Activated CD4-positive, alpha-beta T cell treated with anti-CD3 and anti-CD28 coated beads, Interleukin-2, amount 50 U/mL, for 24 hours (primary cell): ENCODE data around the gene IL7R.
"Not testable (repeated sequence)": the region's sequence is repeated elsewhere in the genome, so short reads cannot be mapped to it uniquely, and the experiment has no call there.

Experiments
- DNase-seq, 2 donors: peaks; one replicate each; pipeline ENCODE4 v3.0.0-alpha.2; 2020; ENCODE audit warnings: low read depth in 1 of 2, low spot score in 1 of 2

Gene IL7R

DNA sequence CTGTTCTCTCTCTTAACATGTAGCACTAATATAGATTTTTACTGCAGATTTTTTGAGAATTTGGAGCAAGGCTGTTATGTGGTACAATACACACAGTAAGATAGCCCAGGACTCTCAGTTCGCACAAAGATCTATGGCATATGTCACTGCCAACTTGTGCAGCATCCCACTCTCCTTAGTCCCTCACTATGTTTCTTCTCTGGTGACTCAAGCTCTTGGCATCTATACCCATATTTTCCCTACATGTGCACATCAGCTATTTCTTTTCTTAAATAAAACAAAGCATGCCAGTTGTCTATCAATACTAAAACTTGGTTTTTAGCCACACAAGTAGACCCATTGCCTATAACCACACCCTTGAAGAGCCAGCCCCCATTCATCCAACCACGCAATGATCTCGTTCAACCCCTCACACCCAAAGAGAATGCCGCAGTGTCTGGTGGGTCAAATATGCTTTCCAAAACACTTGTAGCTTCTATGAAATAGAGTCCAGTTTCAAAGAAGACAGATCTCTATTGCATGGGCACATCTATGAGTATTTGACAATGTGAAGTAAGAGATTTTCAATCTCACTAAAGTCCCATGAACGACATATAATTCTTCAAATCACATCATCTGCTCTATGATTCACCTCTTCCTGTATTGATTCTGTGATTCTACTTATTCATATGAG, 18.2 kb upstream of the IL7R start:
- no peak for DNase-seq

DNA sequence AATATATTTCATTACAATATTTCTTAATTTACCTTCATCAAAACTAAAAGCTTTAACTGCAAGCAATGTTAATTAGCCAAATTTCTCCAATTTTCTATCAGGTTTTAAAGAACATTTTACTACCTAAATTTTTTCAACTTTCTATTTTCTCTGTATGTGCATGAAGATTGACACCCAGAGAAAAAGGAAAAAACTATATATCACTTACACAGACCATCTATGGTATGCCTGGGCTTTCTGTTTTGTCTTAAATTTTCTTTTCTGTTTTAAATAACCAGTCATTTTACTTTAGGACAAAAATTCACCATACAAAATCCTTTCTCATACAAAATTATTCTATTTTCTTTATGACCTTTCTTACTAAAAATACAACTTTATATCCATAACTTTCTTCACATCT, 13.8 kb upstream of the IL7R start:
- DNase-seq, result no peak

DNA sequence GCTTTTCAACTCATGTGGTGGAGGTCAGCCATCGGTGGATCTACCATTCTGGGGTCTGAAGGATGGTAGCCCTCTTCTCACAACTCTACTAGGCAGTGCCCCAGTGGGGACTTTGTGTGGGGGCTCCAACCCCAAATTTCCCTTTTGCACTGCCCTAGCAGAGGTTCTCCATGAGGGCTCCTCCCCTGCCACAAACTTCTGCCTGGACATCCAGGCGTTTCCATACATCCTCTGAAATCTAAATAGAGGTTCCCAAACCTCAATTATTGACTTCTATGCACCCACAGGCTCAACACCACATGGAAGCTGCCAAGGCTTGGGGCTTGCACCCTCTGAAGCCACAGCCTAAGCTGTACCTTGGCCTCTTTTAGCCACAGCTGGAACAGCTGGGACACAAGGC, 11.2 kb upstream of the IL7R start:
- not testable (repeated sequence) for DNase-seq

DNA sequence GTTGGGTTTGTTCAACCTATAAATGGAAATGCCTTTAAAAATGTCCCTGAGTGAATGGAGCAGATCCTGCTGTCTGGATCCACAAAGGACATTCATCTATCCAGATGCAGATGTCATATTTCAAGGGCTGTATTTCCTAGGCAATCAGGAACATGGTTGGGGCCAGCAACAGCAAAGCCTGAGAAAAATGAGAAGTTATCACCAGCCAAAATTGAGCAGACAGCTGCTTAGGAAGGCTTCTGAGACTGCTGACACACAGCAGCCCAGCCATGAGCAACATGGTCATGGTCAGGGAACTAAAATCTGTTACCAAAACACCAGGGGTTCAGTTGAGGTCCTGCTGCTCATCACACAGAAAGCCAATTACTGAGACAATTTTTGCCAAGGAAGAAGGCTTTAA, 9.2 kb upstream of the IL7R start:
- DNase-seq, result no peak

GRCh38 chr5:35847961-35848360, 8.7 kb upstream of the IL7R start:
- no peak for DNase-seq

DNA sequence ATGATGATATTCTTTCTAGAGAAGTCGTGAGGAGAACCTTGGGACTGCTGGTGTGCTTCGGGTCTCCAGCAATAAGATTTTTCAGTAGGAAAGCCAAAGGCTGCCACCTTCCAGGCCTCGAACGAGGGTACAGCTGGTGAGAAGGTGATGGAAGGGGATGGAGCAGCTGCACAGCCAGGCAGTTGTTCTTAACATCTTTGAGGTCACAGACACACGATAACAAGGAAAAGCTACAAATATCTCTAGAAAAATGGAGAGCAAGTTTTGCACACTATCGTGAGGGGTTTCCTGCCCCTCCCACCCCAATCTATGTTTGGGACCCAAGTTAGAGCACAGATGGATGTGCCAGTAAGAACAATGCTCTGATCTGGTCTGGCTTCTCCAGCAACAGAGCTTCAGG, 6.8 kb upstream of the IL7R start:
- no peak for DNase-seq

- DNase-seq, result no peak
These were observed 5.6 kb upstream of the IL7R start for GRCh38 chr5:35850967-35851680.

DNA sequence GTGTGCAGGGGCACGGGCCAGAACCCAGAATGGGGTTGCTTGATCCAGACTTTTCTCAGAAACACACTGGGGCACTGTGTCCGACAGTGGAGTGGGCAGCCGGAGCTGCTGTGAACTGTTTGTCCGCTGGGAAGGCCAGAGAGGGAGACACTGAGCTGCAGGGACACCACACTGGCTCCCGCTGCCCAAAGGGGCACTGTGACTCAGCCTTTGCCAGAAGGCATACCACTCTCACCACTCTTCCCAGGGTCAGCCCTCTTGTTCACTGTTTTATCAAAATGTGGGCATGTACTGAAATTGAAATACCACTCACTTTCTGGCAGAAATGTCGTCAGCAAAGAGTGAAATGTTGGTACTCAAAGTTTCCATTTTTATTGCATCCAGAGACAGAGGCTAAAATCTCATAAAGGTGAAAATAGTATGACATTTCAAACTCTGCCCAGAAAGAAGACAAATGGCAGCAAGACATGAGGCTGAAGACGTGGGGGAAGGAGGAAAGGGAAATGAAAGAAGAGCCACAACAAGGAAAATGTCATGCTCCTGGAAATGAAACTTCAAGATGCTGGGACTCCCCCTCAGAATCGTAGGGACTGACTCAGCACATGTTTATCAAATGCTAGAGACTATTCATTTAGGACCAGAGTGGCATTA, 4.5 kb upstream of the IL7R start:
- peak in 1 of 2 donors; percentile 64 for DNase-seq

DNA sequence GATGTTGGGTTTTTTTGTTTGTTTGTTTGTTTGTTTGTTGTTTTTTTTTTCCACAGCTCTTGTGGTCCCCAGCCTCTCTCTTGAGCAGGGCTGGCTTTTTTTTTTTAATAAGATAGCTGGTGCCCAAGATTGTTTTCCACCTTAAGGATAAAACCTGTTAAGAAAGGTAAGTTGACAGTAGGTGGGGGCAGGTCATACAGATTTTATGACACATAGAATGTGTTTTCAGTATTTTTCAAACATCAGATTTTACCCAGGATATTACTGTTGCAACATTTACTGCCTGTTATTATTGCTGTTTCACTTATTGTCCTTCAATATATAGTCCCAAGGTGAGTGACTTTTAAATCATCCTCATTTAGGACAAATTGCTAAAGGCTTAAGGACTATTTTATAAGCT, 3.9 kb upstream of the IL7R start:
- DNase-seq, result no peak

DNA sequence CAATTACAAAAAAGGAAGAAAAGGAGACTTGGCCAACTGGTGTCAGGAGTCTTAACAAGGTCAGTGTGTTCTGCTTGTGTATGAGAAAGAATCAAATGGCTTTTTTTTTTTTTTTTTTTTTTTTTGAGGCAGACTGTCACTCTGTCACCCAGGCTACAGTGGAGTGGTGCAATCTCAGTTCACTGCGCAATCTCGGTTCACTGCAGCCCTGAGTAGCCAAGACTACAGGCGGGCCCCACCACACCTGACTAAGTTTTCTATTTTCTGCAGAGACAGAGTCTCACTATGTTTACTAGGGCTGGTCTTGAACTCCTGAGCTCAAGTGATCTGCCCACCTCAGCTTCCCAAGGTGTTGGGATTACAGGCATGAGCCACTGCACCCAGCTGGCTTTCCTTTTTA, 3.1 kb upstream of the IL7R start:
- DNase-seq, result peak in 1 of 2 donors; percentile 62

GRCh38 chr5:35854248-35854647, 2.4 kb upstream of the IL7R start:
- peak in 1 of 2 donors; percentile 76 for DNase-seq

DNA sequence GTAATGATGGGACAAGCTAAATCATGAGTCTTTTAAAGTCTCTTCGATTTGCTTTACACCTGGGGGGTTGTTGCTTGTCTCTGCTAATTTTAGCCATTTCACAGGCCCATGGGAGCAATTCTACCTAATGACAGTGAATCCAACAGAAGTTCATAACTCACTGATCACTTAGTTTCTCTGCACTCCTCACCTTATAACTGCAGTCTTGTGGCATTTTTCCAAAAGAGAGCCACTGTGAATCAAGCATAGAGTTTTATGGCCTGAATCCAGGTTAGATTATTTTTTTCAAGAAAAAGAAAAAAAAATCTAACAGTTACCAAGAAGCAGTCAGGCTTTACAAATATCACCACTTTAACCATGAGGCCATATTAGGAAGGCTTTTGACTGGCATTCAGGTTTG, 1.5 kb upstream of the IL7R start:
- no peak for DNase-seq

GRCh38 chr5:35856186-35856764, 416 bp upstream of the IL7R start:
- DNase-seq, result not testable (repeated sequence)

DNA sequence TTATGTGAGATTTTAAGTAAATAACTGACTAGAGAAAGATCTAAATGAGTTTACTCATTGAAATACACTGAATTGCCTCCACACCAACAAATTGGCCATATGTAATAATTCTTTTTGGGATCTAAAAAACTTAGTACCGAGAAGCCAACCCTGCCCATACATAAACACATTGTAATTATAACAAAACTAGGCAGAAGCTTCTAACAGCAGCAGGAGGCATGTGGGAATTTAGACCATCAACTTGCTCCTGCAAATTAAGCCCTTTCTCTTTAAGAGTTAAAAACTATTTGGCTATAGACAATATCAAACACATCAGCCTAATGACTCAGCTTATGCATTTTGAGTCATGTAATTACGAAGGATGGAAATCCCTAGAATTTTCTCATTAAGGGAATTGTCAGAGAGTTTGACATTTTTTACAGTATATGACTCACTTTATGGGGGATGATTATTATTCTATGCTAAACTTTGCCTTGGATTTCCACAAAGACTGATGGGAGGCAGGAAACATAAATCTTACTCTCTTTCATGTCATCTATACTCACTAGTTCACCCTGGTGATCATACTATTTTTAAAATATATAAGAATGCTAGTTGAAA, 1.0 kb downstream of the IL7R start:
- DNase-seq, result no peak

DNA sequence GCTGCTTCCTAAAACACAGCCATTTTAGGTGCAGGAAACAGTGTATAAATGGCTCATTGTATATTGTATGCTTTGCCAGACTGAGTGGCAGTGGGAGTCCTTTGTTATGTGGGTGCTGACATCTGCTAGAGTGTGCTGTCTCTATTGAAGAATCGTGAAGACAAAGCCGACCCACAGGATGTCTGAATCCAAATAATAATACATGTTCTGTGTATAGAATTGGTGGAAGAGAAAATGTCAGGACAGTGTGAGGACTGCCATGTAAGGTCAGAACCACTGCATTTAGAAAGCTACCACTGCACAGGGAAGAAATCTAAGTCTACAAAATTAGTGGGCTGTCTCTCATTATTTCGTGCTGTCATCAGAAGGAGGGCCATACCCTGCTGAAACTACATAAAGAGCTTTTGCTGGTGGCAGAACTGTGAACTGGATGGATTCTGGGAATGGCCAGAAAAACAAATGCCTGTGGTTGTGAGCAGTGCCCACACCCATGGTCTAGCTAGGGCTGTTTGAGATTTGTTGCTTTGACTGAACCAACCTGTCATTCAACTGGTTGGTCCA, 2.5 kb downstream of the IL7R start:
- no peak for DNase-seq

DNA sequence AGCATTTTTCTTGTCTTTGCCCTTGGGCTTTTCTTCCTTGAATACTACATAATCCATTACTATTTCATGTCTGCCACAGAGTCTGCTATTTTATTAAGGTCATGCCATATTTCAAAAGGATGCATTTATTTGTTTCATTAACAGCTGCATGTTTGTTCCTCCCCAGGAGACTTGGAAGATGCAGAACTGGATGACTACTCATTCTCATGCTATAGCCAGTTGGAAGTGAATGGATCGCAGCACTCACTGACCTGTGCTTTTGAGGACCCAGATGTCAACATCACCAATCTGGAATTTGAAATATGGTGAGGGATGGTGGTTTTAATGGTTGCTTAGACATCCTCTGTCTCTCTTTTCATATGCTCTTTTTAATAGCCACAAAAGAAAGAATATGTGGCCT, 4.0 kb downstream of the IL7R start:
- DNase-seq, result no peak

DNA sequence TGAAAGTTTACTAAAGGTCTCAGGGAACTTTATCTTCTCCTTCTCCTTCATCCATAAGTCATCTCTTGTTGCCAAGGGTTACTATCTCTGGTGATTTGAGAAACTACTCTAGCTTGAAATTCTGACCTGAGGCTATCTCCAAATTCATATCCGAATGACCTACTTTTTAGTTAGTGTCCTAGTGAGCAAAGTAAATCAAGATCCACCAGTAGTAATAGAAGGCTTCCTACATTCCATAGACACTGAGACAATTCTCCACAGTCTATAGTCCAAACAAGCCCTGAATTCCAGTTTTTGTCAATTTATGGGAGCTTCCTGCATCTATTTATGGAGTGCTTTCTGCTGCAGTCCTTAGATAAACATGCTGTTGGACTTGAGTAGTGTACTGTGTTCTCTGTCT, 5.0 kb downstream of the IL7R start:
- no peak for DNase-seq

DNA sequence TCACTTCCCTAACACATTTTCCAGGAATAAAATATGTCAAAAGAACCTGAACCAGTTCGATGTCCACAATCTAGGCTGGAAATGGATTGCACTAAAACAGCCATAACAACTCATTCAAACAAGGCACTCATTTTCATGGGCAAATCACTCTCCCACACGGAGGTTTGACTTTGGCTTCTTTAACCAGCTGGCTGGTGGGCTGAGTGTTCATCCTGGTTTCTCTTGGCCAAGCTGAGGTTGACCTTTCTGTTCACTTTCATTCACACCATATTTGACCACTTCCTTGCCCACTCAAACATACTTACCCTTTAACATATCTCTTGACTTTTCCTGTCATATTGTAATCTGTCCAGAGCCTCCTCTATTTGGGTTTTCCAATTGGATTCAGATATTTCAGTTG, 5.4 kb downstream of the IL7R start:
- no peak for DNase-seq

GRCh38 chr5:35863159-35863558, 6.5 kb downstream of the IL7R start:
- no peak for DNase-seq

GRCh38 chr5:35867998-35868397, 11.3 kb downstream of the IL7R start:
- no peak for DNase-seq

GRCh38 chr5:35869685-35870277, 13.1 kb downstream of the IL7R start:
- DNase-seq, result no peak
